Progenitor cell of endocrine pancreas (in vitro differentiated cells): ENCODE measurements around the gene UTP15. TPM values are rescaled to one million over a fixed set of nuclear protein-coding genes. Genes with fewer than 3 reads are reported as not detected.

Experiments used
- DNase-seq: peaks from one replicate; pipeline ENCODE4 v3.0.0; 2021; ENCODE audit warnings: low spot score; ENCODE audit not compliant: unreplicated experiment
- H3K27ac Mint-ChIP-seq: 2 replicates; pipeline ENCODE4 v1.8.0; 2021; ENCODE audit warnings: mild to moderate bottlenecking, moderate library complexity, mixed read lengths
- H3K27me3 Mint-ChIP-seq: 2 replicates; pipeline ENCODE4 v1.8.0; 2021; ENCODE audit warnings: mixed read lengths
- H3K36me3 Mint-ChIP-seq: 2 replicates; pipeline ENCODE4 v1.8.0; 2022; ENCODE audit warnings: mixed read lengths; ENCODE audit not compliant: insufficient read depth
- H3K4me1 Mint-ChIP-seq: 2 replicates; pipeline ENCODE4 v1.8.0; 2021; ENCODE audit warnings: low read depth, mixed read lengths
- H3K4me3 Mint-ChIP-seq: 2 replicates; pipeline ENCODE4 v1.8.0; 2021; ENCODE audit warnings: low read depth, mild to moderate bottlenecking, moderate library complexity, mixed read lengths
- H3K9me3 Mint-ChIP-seq: 2 replicates; pipeline ENCODE4 v1.8.0; 2021; ENCODE audit warnings: low read depth, mixed read lengths
- CTCF ChIP-seq: fragments of 200-600 bp; sonication (generic); IDR thresholded peaks from one replicate; pipeline ENCODE4 v1.5.0; 2021; ENCODE audit warnings: antibody characterized with exemption, mild to moderate bottlenecking; ENCODE audit not compliant: unreplicated experiment
- total RNA-seq: library from RNA; stranded (reverse); gene quantifications from 2 replicates; pipeline ENCODE4 v1.2.1, GENCODE V29; 2021

Gene UTP15
- total RNA-seq, 1 donor from 2014 or later: 20.6 TPM

GRCh38 chr5:73625944-73626811 is 60.6 kb downstream of the UTP15 start, which contains the start of gene ARHGEF28:
Gene ARHGEF28 (plus strand): TSS chr5:73626196. CDS start chr5:73684852, 58,656 bp downstream.
- no peak within 1 kb of the TSS for H3K27ac Mint-ChIP-seq
- no peak for TF ChIP-seq CTCF
- peaks cover 66% of the 10 kb centered on the region for H3K27me3 Mint-ChIP-seq
- no peaks in the 10 kb centered on the region for H3K36me3 Mint-ChIP-seq
- DNase-seq: peak; percentile 20
- peak within 1 kb of the TSS; percentile 69 for H3K4me3 Mint-ChIP-seq
- no peaks in the 10 kb centered on the region for H3K9me3 Mint-ChIP-seq
- H3K4me1 Mint-ChIP-seq: peaks cover 18% of the 10 kb centered on the region

GRCh38 chr5:73626814-73627313 is 61.3 kb downstream of the UTP15 start:
- no peak for TF ChIP-seq CTCF
- Mint-ChIP-seq H3K4me1 (peaks cover 18% of the 10 kb centered on the region), H3K27ac (no peak overlapping the region), H3K4me3 (peak overlapping the region; percentile 64), H3K36me3 (no peaks in the 10 kb centered on the region), H3K27me3 (peaks cover 66% of the 10 kb centered on the region), H3K9me3 (no peaks in the 10 kb centered on the region)
- DNase-seq: no peak

DNA sequence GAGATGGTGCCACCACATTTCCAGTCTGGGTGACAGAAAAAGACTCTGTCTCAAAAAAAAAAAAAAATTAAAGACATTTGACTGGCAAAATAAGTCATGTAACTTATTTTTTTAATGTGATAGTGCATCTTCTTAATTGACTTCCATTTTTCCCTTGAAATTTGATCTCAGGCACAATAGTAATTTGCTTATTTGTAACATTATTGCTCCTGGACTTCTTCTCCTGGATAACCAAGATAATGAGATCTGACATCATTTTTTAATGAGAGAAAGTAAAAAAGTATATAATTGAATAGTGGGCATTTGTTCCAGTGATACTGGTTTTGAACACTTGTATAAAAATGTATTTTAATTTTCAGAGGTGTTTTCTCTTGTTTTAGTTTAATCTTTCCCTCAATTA is 63.9 kb downstream of the UTP15 start:
- Mint-ChIP-seq H3K27me3 (peaks cover 64% of the 10 kb centered on the region), H3K9me3 (no peaks in the 10 kb centered on the region), H3K4me3 (no peak overlapping the region), H3K27ac (no peak overlapping the region), H3K36me3 (no peaks in the 10 kb centered on the region), H3K4me1 (peaks cover 9% of the 10 kb centered on the region)
- no peak for TF ChIP-seq CTCF
- no peak for DNase-seq

DNA sequence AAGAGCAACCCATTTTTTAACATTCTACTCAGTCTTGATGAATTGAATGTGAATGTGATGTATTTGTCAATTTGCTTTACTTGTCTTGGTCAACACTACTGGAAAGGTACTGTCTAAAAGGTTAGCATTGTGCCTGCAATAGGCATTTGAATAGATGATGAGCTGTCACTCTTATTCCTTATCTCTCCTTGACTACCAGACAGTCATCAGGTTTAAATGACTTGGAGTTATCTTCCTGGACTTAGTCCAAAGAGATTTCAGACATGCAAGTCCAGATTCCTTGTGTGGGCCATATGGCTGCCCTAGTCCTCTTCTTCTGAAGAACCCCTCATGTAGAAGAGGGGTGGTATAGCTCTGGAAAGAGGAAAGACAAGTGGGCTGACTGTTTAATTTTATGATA is 65.2 kb downstream of the UTP15 start:
- no peak overlapping the region for H3K4me3 Mint-ChIP-seq
- peaks cover 71% of the 10 kb centered on the region for H3K27me3 Mint-ChIP-seq

More for the DNA sequence above, 65.2 kb downstream of the UTP15 start:
- DNase-seq: no peak
- H3K36me3 Mint-ChIP-seq: no peaks in the 10 kb centered on the region
- H3K27ac Mint-ChIP-seq: no peak overlapping the region
- peaks cover 4% of the 10 kb centered on the region for H3K4me1 Mint-ChIP-seq
- TF ChIP-seq CTCF: no peak
- H3K9me3 Mint-ChIP-seq: no peaks in the 10 kb centered on the region
